HG02763 (cell line): ENCODE results near the gene KLF16.

Experiments used
- ATAC-seq: cut with Tn5 transposase; IDR thresholded peaks from one replicate; pipeline ENCODE4 v1.9.1; 2021; ENCODE audit warnings: mild to moderate bottlenecking, moderate library complexity; ENCODE audit not compliant: unreplicated experiment

Gene KLF16

GRCh38 chr19:1871630-1872029 lies 8.3 kb upstream of the KLF16 start:
- no peak for ATAC-seq

GRCh38 chr19:1871140-1871597 lies 7.8 kb upstream of the KLF16 start:
- no peak for ATAC-seq

GRCh38 chr19:1868971-1869370 lies 5.6 kb upstream of the KLF16 start:
- ATAC-seq, result no peak

- no peak for ATAC-seq
Observed at GRCh38 chr19:1867349-1867724, 4.0 kb upstream of the KLF16 start.

GRCh38 chr19:1866693-1867348 lies 3.4 kb upstream of the KLF16 start:
- ATAC-seq, result no peak

- ATAC-seq, result no peak
Observed at GRCh38 chr19:1865172-1866010, 2.0 kb upstream of the KLF16 start.

- ATAC-seq, result peak; percentile 27
Observed at GRCh38 chr19:1864480-1865171, 1.2 kb upstream of the KLF16 start.

GRCh38 chr19:1863638-1864479 lies 480 bp upstream of the KLF16 start:
- ATAC-seq, result peak; percentile 59

- peak; percentile 2 for ATAC-seq
Observed at GRCh38 chr19:1862424-1863327, 703 bp downstream of the KLF16 start.

- ATAC-seq, result no peak
Observed at GRCh38 chr19:1862068-1862423, 1.3 kb downstream of the KLF16 start.

GRCh38 chr19:1861599-1862031 lies 1.8 kb downstream of the KLF16 start:
- ATAC-seq, result no peak

GRCh38 chr19:1860821-1861598 lies 2.4 kb downstream of the KLF16 start:
- no peak for ATAC-seq

- no peak for ATAC-seq
Observed at GRCh38 chr19:1860042-1860775, 3.2 kb downstream of the KLF16 start.

- no peak for ATAC-seq
Observed at GRCh38 chr19:1859331-1859781, 4.0 kb downstream of the KLF16 start.

- ATAC-seq, result no peak
Observed at GRCh38 chr19:1858412-1859081, 4.8 kb downstream of the KLF16 start.

- no peak for ATAC-seq
Observed at GRCh38 chr19:1857648-1858326, 5.6 kb downstream of the KLF16 start.
